Measurements from ENCODE around the gene C16orf96.

DNA sequence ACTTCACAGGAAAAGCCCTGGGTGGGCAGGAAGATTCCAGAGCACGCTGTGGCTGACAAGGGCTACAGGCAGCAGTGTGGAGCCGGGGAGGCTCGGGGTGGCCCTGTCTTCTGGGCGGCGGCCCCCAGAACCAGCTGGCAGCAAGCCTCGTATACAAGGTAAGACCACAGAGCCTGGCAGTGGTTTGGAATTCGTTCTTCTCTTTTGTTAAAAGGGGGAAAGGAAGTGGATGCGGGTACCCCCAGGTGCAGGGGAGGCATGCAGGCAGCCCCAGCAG lies 52.5 kb downstream of the C16orf96 start:
- no peak for TF ChIP-seq ETS1 (IDR thresholded peaks at IDR 0.05)
- TF ChIP-seq, protein P1, sequence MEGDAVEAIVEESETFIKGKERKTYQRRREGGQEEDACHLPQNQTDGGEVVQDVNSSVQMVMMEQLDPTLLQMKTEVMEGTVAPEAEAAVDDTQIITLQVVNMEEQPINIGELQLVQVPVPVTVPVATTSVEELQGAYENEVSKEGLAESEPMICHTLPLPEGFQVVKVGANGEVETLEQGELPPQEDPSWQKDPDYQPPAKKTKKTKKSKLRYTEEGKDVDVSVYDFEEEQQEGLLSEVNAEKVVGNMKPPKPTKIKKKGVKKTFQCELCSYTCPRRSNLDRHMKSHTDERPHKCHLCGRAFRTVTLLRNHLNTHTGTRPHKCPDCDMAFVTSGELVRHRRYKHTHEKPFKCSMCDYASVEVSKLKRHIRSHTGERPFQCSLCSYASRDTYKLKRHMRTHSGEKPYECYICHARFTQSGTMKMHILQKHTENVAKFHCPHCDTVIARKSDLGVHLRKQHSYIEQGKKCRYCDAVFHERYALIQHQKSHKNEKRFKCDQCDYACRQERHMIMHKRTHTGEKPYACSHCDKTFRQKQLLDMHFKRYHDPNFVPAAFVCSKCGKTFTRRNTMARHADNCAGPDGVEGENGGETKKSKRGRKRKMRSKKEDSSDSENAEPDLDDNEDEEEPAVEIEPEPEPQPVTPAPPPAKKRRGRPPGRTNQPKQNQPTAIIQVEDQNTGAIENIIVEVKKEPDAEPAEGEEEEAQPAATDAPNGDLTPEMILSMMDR (conservative IDR thresholded peaks at IDR 0.05; ENCODE audit: low read depth in 2 of 2), result no peak
- no peak for TF ChIP-seq POLR2AphosphoS5 (IDR thresholded peaks at IDR 0.05; ENCODE audit: low read depth)
- TF ChIP-seq EZH2 (IDR thresholded peaks at IDR 0.05; ENCODE audit: low read depth, unreplicated experiment), result no peak
- no peak for TF ChIP-seq EZH2phosphoT487 (IDR thresholded peaks at IDR 0.05; ENCODE audit: unreplicated experiment)
- no peak for TF ChIP-seq REST (IDR thresholded peaks at IDR 0.05; ENCODE audit: unreplicated experiment)
- TF ChIP-seq NANOG (IDR thresholded peaks at IDR 0.05; ENCODE audit: borderline replicate concordance), result no peak

Measured in GM23338 (cell line).